ENCODE results near the gene GP2.

GP2 gene
- total RNA-seq: 0 to 0.10 reads per million in 2 donors

- no peak for DNase-seq
Observed at GRCh38 chr16:20327444-20328041, at the start of gene GP2. Gene GP2 (minus strand): TSS chr16:20327513. CDS start chr16:20326431, 1,082 bp downstream.

- DNase-seq: no peak
Observed at GRCh38 chr16:20372701-20373100, 45.4 kb upstream of the GP2 start.

DNA sequence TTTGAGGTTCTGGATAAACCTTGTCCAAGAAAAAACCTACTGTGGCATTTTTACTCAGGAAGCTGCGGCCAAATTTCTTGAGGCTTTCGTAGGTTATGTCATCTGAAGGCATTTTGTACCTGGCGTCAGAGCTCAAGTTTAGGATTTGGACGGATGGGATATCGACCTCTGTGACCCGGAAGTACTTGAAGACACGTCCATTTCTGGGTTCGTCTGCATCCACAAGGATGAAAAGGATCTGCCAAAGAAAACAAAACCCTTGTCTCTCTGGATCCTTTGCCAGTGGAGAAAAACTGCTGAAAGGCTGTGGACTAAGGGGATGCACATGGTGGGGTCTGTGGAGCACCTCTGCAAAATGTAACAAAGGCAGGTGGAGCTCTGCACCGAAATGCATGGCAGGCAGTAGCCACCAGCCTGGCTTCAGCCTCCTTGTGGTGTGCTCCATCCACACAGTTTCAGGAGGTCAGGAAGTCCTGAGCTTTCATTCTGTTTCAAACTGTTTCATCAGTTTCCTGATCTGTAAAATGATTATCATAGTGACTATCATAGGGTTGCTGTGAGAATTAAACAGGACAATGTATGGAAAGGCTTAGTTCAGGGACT, 42.2 kb upstream of the GP2 start:
- no peak for DNase-seq

DNA sequence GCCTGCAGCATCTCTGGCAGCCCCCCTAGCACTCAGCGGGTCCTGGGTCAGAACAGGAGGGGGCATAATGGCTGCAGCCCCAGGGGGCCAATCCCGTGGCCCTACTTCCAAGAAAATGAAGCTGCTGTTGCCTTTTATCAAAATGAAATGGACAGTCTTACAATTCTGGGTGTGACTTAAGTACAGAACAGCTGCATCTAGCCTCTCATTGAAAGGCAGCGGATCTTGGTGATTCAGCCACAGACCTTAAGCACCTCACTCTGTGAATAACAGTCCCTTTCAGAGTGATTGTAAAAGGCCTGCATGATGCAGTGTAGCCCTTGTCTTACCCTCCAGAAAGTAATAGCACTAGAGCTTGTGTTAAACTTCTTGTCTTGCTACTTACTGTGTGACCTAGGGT, 36.7 kb upstream of the GP2 start:
- DNase-seq: no peak

- no peak for DNase-seq
Observed at GRCh38 chr16:20363191-20363590, 35.9 kb upstream of the GP2 start.

GRCh38 chr16:20359997-20360396, 32.7 kb upstream of the GP2 start:
- DNase-seq: no peak

DNA sequence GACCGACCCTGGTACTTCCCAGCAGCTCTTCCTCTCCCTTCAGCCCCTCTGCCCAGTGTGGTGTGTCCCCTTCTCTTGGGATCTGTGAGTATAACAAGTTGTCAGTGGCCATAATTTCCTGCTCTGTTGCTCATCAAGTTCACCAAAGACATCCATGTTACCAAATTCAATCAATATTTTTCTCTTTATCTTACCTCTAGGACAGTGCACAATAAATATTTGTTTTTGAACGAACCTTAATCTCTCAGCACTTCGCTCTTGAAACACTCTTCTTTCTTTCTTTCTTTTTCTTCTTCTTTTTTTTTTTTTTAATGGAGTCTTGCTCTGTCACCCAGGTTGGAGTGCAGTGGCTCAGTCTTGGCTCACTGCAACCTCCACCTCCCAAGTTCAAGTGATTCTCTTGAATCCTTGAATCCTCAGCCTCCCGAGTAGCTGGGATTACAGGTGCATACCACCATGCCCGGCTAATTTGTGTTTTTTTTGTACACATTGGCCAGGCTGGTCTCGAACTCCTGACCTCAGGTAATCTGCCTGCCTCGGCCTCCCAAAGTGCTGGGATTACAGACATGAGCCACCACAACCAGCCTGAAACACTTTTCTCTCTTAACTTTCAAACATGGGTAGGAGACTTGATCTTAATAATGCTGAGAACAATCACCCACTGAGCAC, 27.9 kb upstream of the GP2 start:
- no peak for DNase-seq

- DNase-seq: no peak
Observed at GRCh38 chr16:20353379-20353778, 26.1 kb upstream of the GP2 start.

DNA sequence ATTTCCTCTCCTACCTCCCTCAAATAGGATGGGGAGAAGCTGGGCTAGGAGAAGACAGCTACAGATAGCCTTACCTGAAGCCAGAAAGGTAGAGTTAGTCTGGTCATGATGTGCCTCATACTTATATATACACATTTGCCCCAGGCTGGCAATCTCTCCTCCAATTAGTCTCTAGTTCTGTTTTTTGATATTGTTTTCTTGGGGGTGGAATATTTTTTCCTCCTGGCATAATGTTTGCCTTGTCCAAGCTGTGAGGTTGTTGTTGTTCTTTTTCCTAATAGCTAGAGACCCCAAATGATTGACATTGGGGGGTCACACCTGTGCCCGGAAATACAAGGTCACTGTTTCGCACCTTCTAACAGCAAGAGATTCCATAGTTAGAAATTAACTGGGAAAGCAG, 25.3 kb upstream of the GP2 start, which contains the start of gene UMOD:
Gene UMOD, minus strand, starts transcription at position 101 of the 400 bp plus-strand sequence. CDS start 1,978 bp downstream, outside the sequence.
- no peak for DNase-seq

GRCh38 chr16:20349615-20350014, 22.3 kb upstream of the GP2 start:
- DNase-seq: no peak

DNA sequence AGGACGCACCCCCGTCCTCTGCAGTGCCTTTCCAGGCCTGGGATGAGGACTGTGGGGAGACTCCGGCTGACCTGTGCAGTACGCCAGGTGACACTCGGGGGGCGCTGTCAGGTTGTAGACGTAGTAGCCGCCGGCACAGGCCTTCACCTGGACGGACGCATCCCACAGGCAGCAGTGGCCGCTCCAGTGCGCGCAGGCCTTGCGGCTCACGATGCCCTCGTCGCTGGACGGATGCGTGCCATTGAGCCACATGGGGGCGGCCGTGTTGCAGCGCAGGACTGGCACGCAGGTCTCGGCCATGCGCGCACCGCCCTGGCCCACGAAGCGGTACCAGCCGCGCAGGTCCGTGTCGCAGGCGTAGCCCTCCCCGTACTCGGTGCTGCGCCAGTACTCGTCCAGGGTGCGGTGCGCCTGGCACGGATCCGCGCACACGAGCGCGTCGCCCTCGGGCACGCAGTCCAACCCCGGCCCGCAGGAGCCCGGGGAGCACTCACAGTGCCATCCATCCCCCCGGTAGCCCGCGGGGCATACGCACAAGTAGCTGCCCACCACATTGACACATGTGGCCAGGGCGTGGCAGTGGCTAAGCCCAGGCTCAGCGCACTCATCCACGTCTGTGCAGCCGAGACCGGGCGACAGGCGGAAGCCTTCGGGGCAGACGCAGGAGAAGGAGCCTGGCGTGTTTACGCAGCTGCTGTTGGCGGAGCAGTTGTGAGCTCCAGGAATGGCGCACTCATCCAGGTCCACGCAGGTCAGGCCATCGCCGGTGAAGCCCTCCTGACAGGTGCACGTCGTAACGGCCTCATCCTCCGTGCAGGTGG, 21.3 kb upstream of the GP2 start:
- DNase-seq: no peak

GRCh38 chr16:20347666-20348364, 20.5 kb upstream of the GP2 start:
- DNase-seq: no peak

DNA sequence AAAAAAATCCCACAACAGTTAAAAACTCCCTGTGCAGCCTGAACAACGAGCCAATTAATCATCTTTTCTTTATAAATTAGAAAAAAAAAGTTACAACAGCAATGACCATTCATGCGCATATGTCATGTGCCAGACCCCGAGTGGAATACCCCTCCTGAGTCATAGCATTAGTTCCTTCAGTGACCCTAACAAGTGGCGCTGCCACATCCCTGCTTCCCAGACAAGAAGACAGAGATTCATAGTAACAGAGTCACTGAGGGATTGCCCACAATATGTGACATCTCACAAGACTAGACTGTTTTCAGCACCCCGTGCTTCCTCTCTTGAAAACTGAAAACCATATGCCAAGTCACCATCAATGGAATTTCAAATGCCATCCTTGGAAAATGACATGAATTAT, 17.3 kb upstream of the GP2 start:
- no peak for DNase-seq

DNA sequence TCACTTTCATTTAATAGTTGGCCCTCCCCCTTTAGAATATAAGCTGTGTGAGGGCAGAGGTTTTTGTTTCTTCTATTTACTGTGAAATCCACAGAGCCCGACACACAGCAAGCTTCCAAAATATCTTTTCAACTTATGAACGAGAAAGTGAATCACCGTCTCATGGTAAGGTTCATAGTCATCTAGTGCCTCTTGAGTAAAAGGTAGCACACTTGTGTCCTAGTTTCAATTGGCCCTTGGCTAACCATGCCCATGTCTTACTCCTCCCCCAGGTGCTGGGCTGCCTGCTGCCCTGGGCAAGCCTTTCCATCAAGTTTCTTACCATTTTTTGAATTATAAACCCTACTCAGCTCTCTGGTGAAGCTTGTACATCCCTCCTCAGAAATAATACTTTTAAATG, 12.4 kb upstream of the GP2 start:
- no peak for DNase-seq

GRCh38 chr16:20336955-20337354, 9.6 kb upstream of the GP2 start:
- DNase-seq: no peak

DNA sequence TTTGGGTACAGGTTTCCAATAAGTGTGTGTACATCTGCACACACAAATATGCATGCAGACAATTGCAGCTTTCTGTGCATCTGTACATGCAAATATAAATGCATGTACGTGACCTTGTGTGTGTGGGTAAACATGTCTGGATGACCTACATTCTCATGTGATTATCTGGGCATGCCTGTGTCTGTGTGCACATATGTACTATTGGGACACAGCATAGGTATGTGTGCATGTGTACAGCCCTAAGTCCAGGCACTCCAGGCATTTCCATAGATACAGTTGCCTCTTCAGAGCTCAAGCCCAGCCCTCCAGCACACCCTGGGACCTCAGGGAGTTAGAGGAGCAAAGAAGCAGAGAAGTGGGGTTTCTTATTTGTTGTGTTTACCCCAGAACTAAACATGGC, 7.1 kb upstream of the GP2 start:
- no peak for DNase-seq

- no peak for DNase-seq
Observed at GRCh38 chr16:20333120-20333519, 5.8 kb upstream of the GP2 start.

- no peak for DNase-seq
Observed at GRCh38 chr16:20332411-20332810, 5.1 kb upstream of the GP2 start.

DNA sequence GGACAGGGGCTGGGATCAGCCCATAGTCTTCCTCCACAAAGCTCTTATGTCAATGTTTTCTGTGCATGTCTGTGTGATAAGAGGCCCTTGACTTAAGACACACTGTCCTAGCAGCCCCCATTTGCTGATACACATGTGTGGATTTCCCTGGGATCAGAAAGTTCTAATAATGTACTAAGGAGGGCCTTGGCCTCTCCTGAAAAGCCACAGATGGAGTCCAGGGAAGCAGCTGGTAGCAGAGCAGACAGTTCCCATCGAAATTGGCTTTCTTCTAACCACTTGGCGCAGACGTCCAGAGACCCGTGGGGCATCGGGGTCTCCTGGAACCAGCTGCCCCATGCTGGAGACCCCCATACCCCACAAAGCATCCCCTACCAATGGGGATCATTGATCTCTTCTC, 4.3 kb upstream of the GP2 start:
- DNase-seq: no peak

GRCh38 chr16:20329392-20330138, 2.3 kb upstream of the GP2 start:
- no peak for DNase-seq

GRCh38 chr16:20326321-20326720, 992 bp downstream of the GP2 start:
- DNase-seq: no peak

- no peak for DNase-seq
Observed at GRCh38 chr16:20325005-20325404, 2.3 kb downstream of the GP2 start.

All from activated gamma-delta T cell (primary cell).